Bronchial epithelial cell (primary cell): Measurements from ENCODE around the gene ERP44. TPM values are rescaled to one million over a fixed set of nuclear protein-coding genes. Genes with fewer than 3 reads are reported as not detected.

Source experiments
- DNase-seq: peaks from one replicate; pipeline ENCODE4 v3.0.0-alpha.2; 2010; ENCODE audit warnings: low read depth
- FAIRE-seq: peaks from 2 replicates; lab custom pipeline; 2011; peaks lifted over from hg19 to GRCh38; lab: Jason Lieb, UNC
- H3K27me3 ChIP-seq: 2 replicates; pipeline ENCODE4 v1.5.1; 2011; ENCODE audit warnings: low read length; ENCODE audit not compliant: control insufficient read depth, insufficient read depth
- H3K36me3 ChIP-seq: 2 replicates; pipeline ENCODE4 v1.5.1; 2011; ENCODE audit warnings: low read length; ENCODE audit not compliant: control insufficient read depth, insufficient read depth
- H3K4me3 ChIP-seq: 2 replicates; pipeline ENCODE4 v1.5.1; 2011; ENCODE audit warnings: mild to moderate bottlenecking, low read depth, low read length, control low read depth
- total RNA-seq: library from RNA; depleted of rRNA; stranded (reverse); fragments of >200 nt; gene quantifications from 2 replicates; pipeline ENCODE4 v1.2.1, GENCODE V29; 2014
- TF ChIP-seq, protein P1 (sequence below): IDR thresholded peaks from 2 replicates; pipeline ENCODE4 v1.5.1; 2011; ENCODE audit warnings: mild to moderate bottlenecking, moderate library complexity, low read length, control low read depth, inconsistent platforms; ENCODE audit not compliant: insufficient read depth, severe bottlenecking

ERP44 gene
- total RNA-seq, 1 donor from 2014 or later, result 6.6 TPM

DNA sequence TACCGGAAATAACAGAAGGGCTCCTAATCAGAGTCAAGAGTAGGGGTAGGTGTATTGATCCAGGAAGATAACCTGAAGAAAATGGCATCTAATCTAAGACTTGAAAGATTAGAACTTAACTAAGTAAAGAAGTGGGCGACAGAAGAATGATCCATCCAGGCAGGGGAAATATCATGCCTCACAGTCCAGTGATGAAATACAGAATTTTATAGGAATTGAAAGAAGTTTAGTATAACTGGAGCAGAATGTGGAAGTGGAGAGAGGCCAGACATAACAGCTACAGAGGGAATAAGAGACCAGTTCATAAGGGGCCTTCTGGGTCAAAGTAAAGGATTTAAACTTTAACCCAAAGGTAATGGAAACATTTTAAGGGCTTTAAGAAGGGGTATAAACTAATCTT is 42.2 kb downstream of the ERP44 start:
- FAIRE-seq (no peak), DNase-seq (no peak)
- TF ChIP-seq, protein P1, sequence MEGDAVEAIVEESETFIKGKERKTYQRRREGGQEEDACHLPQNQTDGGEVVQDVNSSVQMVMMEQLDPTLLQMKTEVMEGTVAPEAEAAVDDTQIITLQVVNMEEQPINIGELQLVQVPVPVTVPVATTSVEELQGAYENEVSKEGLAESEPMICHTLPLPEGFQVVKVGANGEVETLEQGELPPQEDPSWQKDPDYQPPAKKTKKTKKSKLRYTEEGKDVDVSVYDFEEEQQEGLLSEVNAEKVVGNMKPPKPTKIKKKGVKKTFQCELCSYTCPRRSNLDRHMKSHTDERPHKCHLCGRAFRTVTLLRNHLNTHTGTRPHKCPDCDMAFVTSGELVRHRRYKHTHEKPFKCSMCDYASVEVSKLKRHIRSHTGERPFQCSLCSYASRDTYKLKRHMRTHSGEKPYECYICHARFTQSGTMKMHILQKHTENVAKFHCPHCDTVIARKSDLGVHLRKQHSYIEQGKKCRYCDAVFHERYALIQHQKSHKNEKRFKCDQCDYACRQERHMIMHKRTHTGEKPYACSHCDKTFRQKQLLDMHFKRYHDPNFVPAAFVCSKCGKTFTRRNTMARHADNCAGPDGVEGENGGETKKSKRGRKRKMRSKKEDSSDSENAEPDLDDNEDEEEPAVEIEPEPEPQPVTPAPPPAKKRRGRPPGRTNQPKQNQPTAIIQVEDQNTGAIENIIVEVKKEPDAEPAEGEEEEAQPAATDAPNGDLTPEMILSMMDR, result no peak
- Histone ChIP-seq H3K4me3 (no peak overlapping the region), H3K36me3 (peaks cover 3% of the 10 kb centered on the region), H3K27me3 (no peaks in the 10 kb centered on the region)

DNA sequence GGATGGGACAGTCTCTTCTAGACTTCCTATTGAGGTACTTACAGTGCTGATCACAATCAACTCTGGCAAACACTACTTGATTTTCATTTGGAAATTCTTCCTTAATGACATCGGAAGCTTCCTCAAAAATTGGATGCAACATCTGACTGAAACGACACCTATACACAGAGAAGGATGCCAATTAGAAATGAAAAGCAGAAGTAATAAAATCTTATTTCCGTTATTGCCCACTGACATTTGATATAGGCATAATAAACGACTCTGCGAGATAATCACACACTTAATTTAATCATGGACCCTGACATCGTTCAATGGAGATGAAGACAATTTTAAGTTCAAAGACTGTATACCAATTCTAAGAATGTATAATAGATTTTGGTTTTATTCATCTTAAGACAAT is 46.4 kb downstream of the ERP44 start:
- TF ChIP-seq, protein P1, result no peak
- no peak overlapping the region for H3K4me3 ChIP-seq
- no peaks in the 10 kb centered on the region for H3K27me3 ChIP-seq
- DNase-seq (no peak), FAIRE-seq (no peak)
- H3K36me3 ChIP-seq, result peaks cover 1% of the 10 kb centered on the region

DNA sequence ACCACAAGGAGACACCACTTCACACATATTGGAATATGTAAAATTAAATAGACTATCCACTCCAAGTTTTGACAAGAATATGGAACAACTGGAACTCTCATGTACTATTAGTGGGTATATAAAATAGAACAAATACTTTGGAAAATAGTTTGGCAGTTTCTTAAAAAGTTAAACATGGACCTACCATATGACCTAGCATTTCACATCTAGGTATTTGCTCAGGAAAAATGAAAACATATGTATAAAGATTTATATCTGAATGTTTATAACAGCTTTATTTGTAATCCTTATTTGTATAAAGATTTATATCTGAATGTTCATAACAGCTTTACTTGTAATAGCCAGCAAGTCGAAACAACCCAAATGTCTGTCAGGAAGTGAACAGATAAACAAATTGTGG is 49.2 kb downstream of the ERP44 start:
- Histone ChIP-seq H3K36me3 (peaks cover 1% of the 10 kb centered on the region), H3K27me3 (no peaks in the 10 kb centered on the region), H3K4me3 (no peak overlapping the region)
- FAIRE-seq, result no peak
- TF ChIP-seq, protein P1, result no peak
- DNase-seq, result no peak

DNA sequence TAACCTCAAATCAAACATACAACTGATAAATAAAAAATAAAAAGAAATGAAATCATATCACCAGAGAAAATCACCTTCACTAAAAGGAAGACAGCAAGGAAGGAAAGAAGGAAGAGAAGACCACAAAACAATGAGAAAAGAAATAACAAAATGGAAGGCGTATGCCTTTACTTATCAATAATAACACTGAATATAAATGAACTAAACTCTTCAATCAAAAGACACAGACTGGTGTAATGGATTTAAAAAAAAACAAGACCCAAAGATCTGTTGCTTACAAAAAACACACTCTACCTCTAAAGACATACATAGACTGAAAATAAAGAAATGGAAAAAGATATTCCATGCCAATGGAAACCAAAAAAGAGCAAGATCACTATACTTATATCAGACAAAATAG is 60.3 kb downstream of the ERP44 start:
- Histone ChIP-seq H3K27me3 (no peaks in the 10 kb centered on the region), H3K4me3 (no peak overlapping the region), H3K36me3 (no peaks in the 10 kb centered on the region)
- FAIRE-seq (no peak), DNase-seq (no peak)
- TF ChIP-seq, protein P1, result no peak

DNA sequence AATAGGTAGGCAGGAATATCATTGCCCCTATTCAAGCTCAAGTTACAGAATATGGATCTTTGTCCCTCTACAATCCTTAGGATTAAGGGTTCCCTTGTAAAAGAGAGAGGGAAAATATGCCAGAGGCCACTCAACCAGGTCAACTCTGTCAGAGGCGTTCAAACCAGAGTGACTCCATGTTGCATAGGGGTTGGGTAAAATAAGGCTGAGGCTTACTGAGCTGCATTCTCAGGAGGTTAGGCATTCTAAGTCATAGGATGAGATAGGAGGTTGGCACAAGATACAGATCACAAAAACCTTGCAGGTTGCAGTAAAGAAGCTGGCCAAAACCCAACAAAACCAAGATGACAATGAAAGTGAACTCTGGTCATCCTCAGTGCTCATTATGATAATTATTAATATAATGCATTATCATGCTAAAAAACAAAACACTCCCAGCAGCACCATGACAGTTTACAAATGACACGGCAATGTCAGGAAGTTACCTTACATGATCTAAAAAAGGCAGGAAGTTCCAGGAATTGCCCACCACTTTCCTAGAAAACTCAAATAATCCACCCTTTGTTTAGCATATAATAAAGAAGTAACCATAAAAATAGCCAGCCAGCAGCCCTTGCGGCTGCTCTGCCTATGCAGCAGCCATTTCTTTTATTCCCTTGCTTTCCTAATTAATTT is 64.8 kb downstream of the ERP44 start:
- no peak for FAIRE-seq

More for the DNA sequence above, 64.8 kb downstream of the ERP44 start:
- Histone ChIP-seq H3K27me3 (no peaks in the 10 kb centered on the region), H3K36me3 (no peaks in the 10 kb centered on the region), H3K4me3 (no peak overlapping the region)
- TF ChIP-seq, protein P1, result no peak
- no peak for DNase-seq
